Endometrial microvascular endothelial cells (primary cell): ENCODE results near the gene GPR26. TPM values are rescaled to one million over a fixed set of nuclear protein-coding genes. Genes with fewer than 3 reads are reported as not detected.

Experiments
- in situ Hi-C: cut with HindIII; loops from 2 replicates; pipeline ENCODE4 v1.10.0; 2017; ENCODE audit warnings: low sequenced_read_pairs, low pct_unique_long_range_greater_than_20kb; ENCODE audit errors: inconsistent ontology term
- total RNA-seq: library from RNA; depleted of rRNA; stranded (reverse); fragments of >200 nt; gene quantifications from one replicate; pipeline ENCODE4 v1.2.3, GENCODE V29; 2015; ENCODE audit errors: inconsistent ontology term

GPR26 gene
- total RNA-seq, 1 donor from 2014 or later, result not detected

DNA sequence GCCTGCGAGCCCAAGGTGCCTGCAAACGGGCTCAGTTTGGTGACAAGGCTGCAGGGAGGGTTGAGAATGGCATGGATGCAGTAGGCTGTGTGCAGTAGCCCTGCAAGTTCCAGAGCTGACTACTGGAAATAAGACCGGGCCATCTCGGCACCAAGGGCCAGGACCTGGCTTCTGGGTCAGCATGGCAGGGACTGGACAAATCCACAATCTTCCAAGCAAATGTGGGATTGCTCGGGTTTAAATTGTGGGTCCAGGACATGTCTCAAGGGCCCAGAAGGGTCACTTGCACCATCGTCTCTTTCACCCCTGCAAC is 78.0 kb downstream of the GPR26 start:
- in situ Hi-C loops, result no loop called here

Other genes starting within 250 kb of the GPR26 start
- not detected for gene CPXM2, start 225.5 kb downstream of the GPR26 start, total RNA-seq